ENCODE results near the gene TMEM187. TPM values are rescaled to one million over a fixed set of nuclear protein-coding genes. Genes with fewer than 3 reads are reported as not detected.

The TMEM187 gene
- total and polyA plus RNA-seq, 2 donors (not counting 3 experiments of a cell fraction or from before 2014, with no cell fraction given) = 2.6 to 15.7 TPM

GRCh38 chrX:154006947-154007346 lies 34.4 kb downstream of the TMEM187 start:
- intact Hi-C loops (cut with micrococcal nuclease) = no loop called here
- POLR2A ChIA-PET = no interaction called here
- Histone ChIP-seq H3K79me2 (ENCODE audit: control insufficient read depth, insufficient read depth, low read length) (no peaks in the 10 kb centered on the region), H3K9me3 (replicated peaks; ENCODE audit: control insufficient read depth, insufficient read depth, low read length) (no peaks in the 10 kb centered on the region), H3K4me3 (replicated peaks in 1 of 3; ENCODE audit: insufficient read depth in 1 of 3, low read depth in 1 of 3, low read length in 3 of 3) (no peak overlapping the region), H2AFZ (ENCODE audit: low read depth, low read length) (no peak overlapping the region), H3K4me1 (ENCODE audit: control insufficient read depth, extremely low read depth, insufficient read depth, low read length) (no peaks in the 10 kb centered on the region), H3K9me1 (replicated peaks; ENCODE audit: control insufficient read depth, extremely low read depth, insufficient read depth, low read length) (no peaks in the 10 kb centered on the region), H3K4me2 (ENCODE audit: insufficient read depth, low read length) (no peak overlapping the region), H3K9ac (replicated peaks; ENCODE audit: extremely low read depth, insufficient read depth, low read length) (no peak overlapping the region), H3K27ac (ENCODE audit: insufficient read depth, low read depth, low read length) (no peak overlapping the region), H4K20me1 (replicated peaks; ENCODE audit: control insufficient read depth, extremely low read depth, insufficient read depth, low read length) (no peaks in the 10 kb centered on the region), H3K27me3 (ENCODE audit: control insufficient read depth in 2 of 2, insufficient read depth in 2 of 2, low read length in 2 of 2) (no peaks in the 10 kb centered on the region), H3K36me3 (ENCODE audit: control insufficient read depth in 2 of 2, extremely low read depth in 1 of 2, insufficient read depth in 2 of 2, low read length in 2 of 2) (no peaks in the 10 kb centered on the region)
- BruUV-seq (replicated peaks) = no TSS peak
- TF ChIP-seq CTCF (IDR thresholded peaks at IDR 0.05; ENCODE audit: extremely low read depth in 1 of 2, insufficient read depth in 1 of 2, low read depth in 1 of 2, low read length in 2 of 2) (no peak), MYC (IDR thresholded peaks at IDR 0.05; ENCODE audit: low read depth, low read length) (no peak), EZH2 (IDR thresholded peaks at IDR 0.05; ENCODE audit: borderline replicate concordance, low read depth, low read length, severe bottlenecking) (no peak), GATA2 (IDR thresholded peaks at IDR 0.05; ENCODE audit: insufficient read depth, insufficient read length, low read depth, low read length) (no peak)
- CTCF ChIA-PET = no interaction called here
- DNase-seq (ENCODE audit: low read depth, low spot score) = no peak
- dilution Hi-C loops (cut with MboI; ENCODE audit: extremely low pct_ligation_motif_present, low sequenced_read_pairs) = no loop called here
- FAIRE-seq = no peak

GRCh38 chrX:154008521-154008920 lies 36.0 kb downstream of the TMEM187 start:
- Histone ChIP-seq H2AFZ (ENCODE audit: low read depth, low read length) (no peak overlapping the region), H3K27me3 (ENCODE audit: control insufficient read depth in 2 of 2, insufficient read depth in 2 of 2, low read length in 2 of 2) (no peaks in the 10 kb centered on the region), H3K4me2 (ENCODE audit: insufficient read depth, low read length) (no peak overlapping the region), H3K9me1 (replicated peaks; ENCODE audit: control insufficient read depth, extremely low read depth, insufficient read depth, low read length) (no peaks in the 10 kb centered on the region), H3K36me3 (ENCODE audit: control insufficient read depth in 2 of 2, extremely low read depth in 1 of 2, insufficient read depth in 2 of 2, low read length in 2 of 2) (peaks cover 0 to 2% of the 10 kb centered on the region in 2 experiments), H3K9me3 (replicated peaks; ENCODE audit: control insufficient read depth, insufficient read depth, low read length) (no peaks in the 10 kb centered on the region), H3K4me1 (ENCODE audit: control insufficient read depth, extremely low read depth, insufficient read depth, low read length) (peaks cover 4% of the 10 kb centered on the region), H4K20me1 (replicated peaks; ENCODE audit: control insufficient read depth, extremely low read depth, insufficient read depth, low read length) (no peaks in the 10 kb centered on the region), H3K4me3 (replicated peaks in 1 of 3; ENCODE audit: insufficient read depth in 1 of 3, low read depth in 1 of 3, low read length in 3 of 3) (no peak overlapping the region), H3K79me2 (ENCODE audit: control insufficient read depth, insufficient read depth, low read length) (no peaks in the 10 kb centered on the region), H3K27ac (ENCODE audit: insufficient read depth, low read depth, low read length) (no peak overlapping the region), H3K9ac (replicated peaks; ENCODE audit: extremely low read depth, insufficient read depth, low read length) (no peak overlapping the region)
- BruUV-seq (replicated peaks) = no TSS peak
- intact Hi-C loops (cut with micrococcal nuclease) (no loop called here), dilution Hi-C loops (cut with MboI; ENCODE audit: extremely low pct_ligation_motif_present, low sequenced_read_pairs) (no loop called here)
- DNase-seq (ENCODE audit: low read depth, low spot score) (no peak), FAIRE-seq (peak; percentile 59)
- CTCF ChIA-PET = no interaction called here
- TF ChIP-seq MAX (IDR thresholded peaks at IDR 0.05; ENCODE audit: insufficient read depth, insufficient read length) (no peak), CTCF (IDR thresholded peaks at IDR 0.05; ENCODE audit: extremely low read depth in 1 of 2, insufficient read depth in 1 of 2, low read depth in 1 of 2, low read length in 2 of 2) (no peak), GATA2 (IDR thresholded peaks at IDR 0.05; ENCODE audit: insufficient read depth, insufficient read length, low read depth, low read length) (no peak), POLR2AphosphoS5 (IDR thresholded peaks at IDR 0.05; ENCODE audit: insufficient read depth, low read depth, low read length) (no peak), MYC (IDR thresholded peaks at IDR 0.05; ENCODE audit: low read depth, low read length) (no peak), FOS (IDR thresholded peaks at IDR 0.05; ENCODE audit: borderline replicate concordance, insufficient read depth, low read length) (no peak)
- POLR2A ChIA-PET = no interaction called here

Measured in endothelial cell of umbilical vein (primary cell).